HL-60 (cell line): ENCODE data around the gene TMEM145.
A peak's percentile ranks its signal among the peaks of the same experiment; 100 is the strongest.

Source experiments
- DNase-seq, 2 experiments: peaks; one replicate each; pipeline ENCODE4 v3.0.0-alpha.2; 2010 to 2020; ENCODE audit warnings: low read depth in 1 of 2, low spot score in 1 of 2
- H3K27ac ChIP-seq: fragments of 250-450 bp; sonication (Bioruptor Pico); replicated peaks from 2 replicates; pipeline ENCODE4 v1.5.1; 2020; ENCODE audit warnings: mild to moderate bottlenecking, moderate library complexity
- H3K27me3 ChIP-seq: fragments of 250-450 bp; sonication (Bioruptor Pico); 2 replicates; pipeline ENCODE4 v1.5.1; 2021; ENCODE audit warnings: mild to moderate bottlenecking, moderate library complexity; ENCODE audit not compliant: insufficient read depth, poor library complexity, severe bottlenecking
- H3K4me3 ChIP-seq: replicated peaks from 2 replicates; pipeline ENCODE4 v1.5.1; 2011; ENCODE audit warnings: mild to moderate bottlenecking, control low read depth, low read length; ENCODE audit not compliant: insufficient read depth
- CTCF ChIP-seq: IDR thresholded peaks from one replicate; pipeline ENCODE4 v1.5.1; 2011; ENCODE audit warnings: low read length, control low read depth, inconsistent platforms; ENCODE audit not compliant: insufficient read depth
- GABPA ChIP-seq: IDR thresholded peaks from 2 replicates; pipeline ENCODE4 v1.6.1; 2012; ENCODE audit warnings: low read depth
- POLR2AphosphoS5 ChIP-seq: IDR thresholded peaks from 2 replicates; pipeline ENCODE4 v1.6.1; 2012; ENCODE audit warnings: low read depth
- REST ChIP-seq: IDR thresholded peaks from 2 replicates; pipeline ENCODE4 v1.6.1; 2012; ENCODE audit warnings: low read depth; ENCODE audit not compliant: insufficient replicate concordance
- SPI1 ChIP-seq: IDR thresholded peaks from 2 replicates; pipeline ENCODE4 v1.6.1; 2012; ENCODE audit warnings: low read depth, mild to moderate bottlenecking, borderline replicate concordance

Gene TMEM145

DNA sequence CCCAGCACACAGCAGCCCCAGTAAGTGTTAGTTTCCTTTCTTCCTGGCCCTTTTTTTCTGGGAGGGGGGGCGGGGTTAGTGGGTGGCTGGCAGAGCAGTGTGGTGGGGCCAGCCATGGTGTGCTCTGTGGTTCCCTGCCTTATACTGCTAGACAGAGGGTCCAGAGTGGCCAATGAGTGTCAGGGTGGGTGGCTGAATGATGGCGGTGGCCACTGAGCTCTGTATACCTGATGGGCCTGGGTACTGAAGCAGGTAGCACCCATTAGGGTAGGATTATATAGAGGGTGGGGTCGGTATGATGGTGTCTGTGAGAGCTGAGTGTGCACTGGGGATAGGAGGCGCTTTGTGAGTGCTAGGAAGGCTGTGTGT lies 30.3 kb upstream of the TMEM145 start:
- no peak overlapping the region for H3K4me3 ChIP-seq
- H3K27ac ChIP-seq, result no peak overlapping the region
- DNase-seq, result no peak
- TF ChIP-seq CTCF (no peak), SPI1 (no peak), GABPA (no peak), POLR2AphosphoS5 (no peak), REST (no peak)
- no peaks in the 10 kb centered on the region for H3K27me3 ChIP-seq

DNA sequence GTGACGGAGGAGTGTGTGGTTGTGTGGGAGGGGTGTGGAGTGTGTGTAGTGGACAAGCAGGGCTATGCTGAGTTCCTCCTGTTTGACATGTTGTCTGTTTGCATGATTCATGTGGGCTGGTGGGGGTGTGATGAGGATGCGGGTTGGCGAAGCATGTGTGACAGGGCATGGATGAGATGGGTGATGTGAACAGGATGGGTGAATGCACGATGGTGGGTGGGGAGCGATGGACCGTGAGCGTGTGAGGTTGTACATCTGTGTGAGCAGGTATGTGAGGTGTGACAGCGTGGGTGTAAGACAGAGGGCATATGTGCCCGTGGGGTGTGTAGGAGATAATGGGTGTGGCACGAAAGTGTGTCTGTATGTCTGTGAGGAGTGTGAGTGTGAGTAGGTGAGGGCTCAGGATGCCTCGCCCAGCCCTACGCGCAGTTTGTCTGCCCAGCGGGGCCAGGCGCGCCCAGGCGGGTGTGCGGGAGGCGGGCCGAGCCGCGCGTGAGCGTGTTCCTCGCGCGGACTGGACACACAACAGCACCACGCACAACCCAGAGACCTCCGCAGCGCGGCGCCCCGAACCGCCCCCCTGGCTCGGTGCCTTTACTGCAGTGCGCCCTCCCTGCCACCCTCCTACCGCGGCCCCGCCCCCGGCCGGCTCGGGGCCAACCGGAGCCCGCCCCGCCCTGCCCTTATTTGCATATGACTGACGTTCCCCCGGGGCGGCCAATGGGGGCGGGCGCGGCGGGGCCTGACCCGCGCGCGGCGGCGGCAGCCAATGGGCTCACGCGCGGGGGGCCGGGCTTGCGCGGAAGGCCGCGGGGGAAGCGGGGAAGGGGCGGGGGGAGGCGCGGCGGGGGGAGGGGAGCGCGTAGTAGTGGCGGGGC lies 29.7 kb upstream of the TMEM145 start:
- Histone ChIP-seq H3K4me3 (peak overlapping the region; percentile 52), H3K27ac (peak overlapping the region; percentile 38; the same call in 1 of the 2 replicates), H3K27me3 (no peaks in the 10 kb centered on the region)
- TF ChIP-seq CTCF (no peak), SPI1 (no peak), GABPA (no peak), REST (no peak), POLR2AphosphoS5 (no peak)
- peak; percentile 82 to 93 for DNase-seq

- Histone ChIP-seq H3K4me3 (no peak overlapping the region; the same call in 1 of the 2 replicates), H3K27ac (no peak overlapping the region), H3K27me3 (no peaks in the 10 kb centered on the region)
- DNase-seq, result peak in 1 of 2 experiments; percentile 64
- TF ChIP-seq POLR2AphosphoS5 (no peak), REST (no peak), GABPA (no peak), SPI1 (no peak), CTCF (no peak)
These were observed 29.0 kb upstream of the TMEM145 start for GRCh38 chr19:42284066-42284501.
